GM21576 (cell line): ENCODE results near the gene AK5.

Experiments used
- ATAC-seq: cut with Tn5 transposase; IDR thresholded peaks from one replicate; pipeline ENCODE4 v1.9.1; 2021; ENCODE audit warnings: mild to moderate bottlenecking, moderate library complexity; ENCODE audit not compliant: unreplicated experiment

AK5 gene

GRCh38 chr1:77430966-77431690 lies 149.3 kb downstream of the AK5 start:
- ATAC-seq: no peak

GRCh38 chr1:77433934-77434333 lies 152.1 kb downstream of the AK5 start:
- ATAC-seq: no peak

- ATAC-seq: no peak
Observed at GRCh38 chr1:77434967-77435366, 153.1 kb downstream of the AK5 start.

GRCh38 chr1:77438236-77438913 lies 156.6 kb downstream of the AK5 start:
- ATAC-seq: no peak

GRCh38 chr1:77446841-77447555 lies 165.2 kb downstream of the AK5 start:
- no peak for ATAC-seq

- ATAC-seq: no peak
Observed at GRCh38 chr1:77447669-77448068, 165.8 kb downstream of the AK5 start.

GRCh38 chr1:77459881-77460280 lies 178.1 kb downstream of the AK5 start:
- no peak for ATAC-seq

- no peak for ATAC-seq
Observed at GRCh38 chr1:77461691-77462090, 179.9 kb downstream of the AK5 start.

- no peak for ATAC-seq
Observed at GRCh38 chr1:77463216-77463615, 181.4 kb downstream of the AK5 start.

- no peak for ATAC-seq
Observed at GRCh38 chr1:77465139-77465538, 183.3 kb downstream of the AK5 start.

GRCh38 chr1:77465922-77466321 lies 184.1 kb downstream of the AK5 start:
- no peak for ATAC-seq

GRCh38 chr1:77467021-77467595 lies 185.3 kb downstream of the AK5 start:
- no peak for ATAC-seq

- ATAC-seq: no peak
Observed at GRCh38 chr1:77467741-77468140, 185.9 kb downstream of the AK5 start.

GRCh38 chr1:77468257-77468948 lies 186.6 kb downstream of the AK5 start:
- ATAC-seq: no peak

GRCh38 chr1:77468949-77469710 lies 187.3 kb downstream of the AK5 start:
- no peak for ATAC-seq

- no peak for ATAC-seq
Observed at GRCh38 chr1:77471691-77472090, 189.9 kb downstream of the AK5 start.

GRCh38 chr1:77473690-77474089 lies 191.9 kb downstream of the AK5 start:
- no peak for ATAC-seq

GRCh38 chr1:77475641-77476040 lies 193.8 kb downstream of the AK5 start:
- ATAC-seq: no peak

GRCh38 chr1:77476475-77476874 lies 194.7 kb downstream of the AK5 start:
- no peak for ATAC-seq

- ATAC-seq: no peak
Observed at GRCh38 chr1:77484334-77484733, 202.5 kb downstream of the AK5 start.
